Right renal pelvis (tissue), 4 donors: ENCODE data around the gene MFNG. TPM values are rescaled to one million over a fixed set of nuclear protein-coding genes. Genes with fewer than 3 reads are reported as not detected.

Experiments
- DNase-seq, 4 donors: peaks; one replicate each; pipeline ENCODE4 v3.0.0-alpha.2; 2013; ENCODE audit warnings: low read depth in 4 of 4, low spot score in 3 of 4, missing footprints in 1 of 4
- polyA plus RNA-seq, 4 donors: library from polyadenylated mRNA; unstranded; fragments of 120-200 nt; gene quantifications; one replicate each; pipeline ENCODE4 v1.2.1, GENCODE V29; 2013; ENCODE audit not compliant: insufficient read length in 4 of 4

The MFNG gene
- polyA plus RNA-seq, 4 donors, result 6.5 to 10.6 (median 10.1) TPM

- DNase-seq, result no peak
Observed at GRCh38 chr22:37514526-37515051, 28.4 kb upstream of the MFNG start.

GRCh38 chr22:37511395-37512104 is 25.4 kb upstream of the MFNG start:
- DNase-seq, result no peak

DNA sequence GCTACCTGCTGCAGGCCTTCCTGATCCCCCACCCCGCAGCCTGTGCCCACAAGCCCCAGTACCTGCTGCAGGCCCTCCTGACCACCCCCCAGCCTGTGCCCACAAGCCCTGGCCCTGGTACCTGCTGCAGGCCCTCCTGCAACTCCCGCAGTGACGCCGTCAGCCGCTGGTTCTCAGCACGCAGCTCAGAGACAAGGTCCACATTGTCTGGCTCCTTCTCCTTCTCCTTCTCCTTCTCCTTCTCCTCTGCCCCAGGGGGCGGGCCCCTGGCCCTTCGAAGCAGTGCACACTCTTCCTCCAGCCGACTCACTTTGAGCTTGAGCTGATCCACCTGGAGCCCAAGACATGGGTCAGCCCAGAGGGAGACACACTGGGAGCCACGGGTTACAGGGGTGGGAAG is 23.9 kb upstream of the MFNG start:
- no peak for DNase-seq

DNA sequence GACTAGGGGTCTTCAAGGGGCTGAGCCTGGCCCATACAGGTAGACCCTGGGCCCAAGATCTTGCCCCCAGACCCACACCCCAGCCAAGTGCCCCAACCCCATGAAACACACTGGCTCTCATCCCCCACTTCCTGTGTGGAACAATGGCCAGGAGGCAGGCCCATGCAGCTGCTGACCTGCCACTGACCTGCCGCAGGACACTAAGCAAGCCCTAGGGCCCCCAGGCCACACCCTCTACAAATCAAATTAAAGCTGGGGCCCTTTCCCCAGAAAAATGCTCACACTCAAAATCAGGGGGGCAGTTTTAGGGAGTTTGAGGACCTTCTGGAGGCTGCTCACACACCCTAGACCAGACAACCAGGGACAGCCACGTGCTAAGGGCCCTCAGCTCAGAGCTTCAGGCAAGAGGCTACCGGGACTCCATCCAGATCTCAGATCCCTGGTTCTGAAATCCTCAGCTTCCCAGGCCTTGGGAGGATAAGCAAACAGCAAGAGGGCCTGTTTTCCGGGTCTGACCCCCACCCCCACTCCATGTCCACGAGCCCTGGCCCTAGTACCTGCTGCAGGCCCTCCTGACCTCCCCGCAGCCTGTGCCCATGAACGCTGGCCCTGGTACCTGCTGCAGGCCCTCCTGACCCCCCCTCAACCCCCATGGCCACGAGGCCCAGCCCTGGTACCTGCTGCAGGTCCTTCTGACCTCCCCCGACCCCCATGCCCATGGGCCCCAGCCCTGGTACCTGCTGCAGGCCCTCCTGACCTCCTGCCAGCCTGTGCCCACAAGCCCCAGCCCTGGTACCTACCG is 23.1 kb upstream of the MFNG start:
- DNase-seq, result no peak

- DNase-seq, result no peak
Observed at GRCh38 chr22:37508431-37508992, 22.3 kb upstream of the MFNG start.

DNA sequence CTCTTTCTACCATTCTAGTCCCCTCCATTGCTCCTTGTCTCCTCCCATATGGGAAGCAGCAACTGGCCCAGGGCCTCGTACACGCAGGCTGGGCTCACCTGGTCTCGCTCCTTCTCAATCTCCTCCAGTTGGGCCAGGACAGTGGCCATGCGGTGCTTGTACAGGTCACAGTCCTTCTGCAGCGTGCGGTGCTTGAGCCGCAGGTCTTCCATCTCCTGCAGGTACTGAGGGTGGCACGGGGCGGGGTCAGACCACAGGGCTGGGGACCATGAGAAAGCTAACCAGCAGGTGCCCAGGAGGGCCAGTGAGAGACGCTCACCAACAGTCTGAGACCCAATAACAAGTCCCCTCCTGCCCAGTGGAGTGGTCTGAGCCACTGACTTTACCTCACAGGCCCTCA is 21.5 kb upstream of the MFNG start:
- DNase-seq, result no peak

- DNase-seq, result no peak
Observed at GRCh38 chr22:37505989-37506388, 19.8 kb upstream of the MFNG start.

DNA sequence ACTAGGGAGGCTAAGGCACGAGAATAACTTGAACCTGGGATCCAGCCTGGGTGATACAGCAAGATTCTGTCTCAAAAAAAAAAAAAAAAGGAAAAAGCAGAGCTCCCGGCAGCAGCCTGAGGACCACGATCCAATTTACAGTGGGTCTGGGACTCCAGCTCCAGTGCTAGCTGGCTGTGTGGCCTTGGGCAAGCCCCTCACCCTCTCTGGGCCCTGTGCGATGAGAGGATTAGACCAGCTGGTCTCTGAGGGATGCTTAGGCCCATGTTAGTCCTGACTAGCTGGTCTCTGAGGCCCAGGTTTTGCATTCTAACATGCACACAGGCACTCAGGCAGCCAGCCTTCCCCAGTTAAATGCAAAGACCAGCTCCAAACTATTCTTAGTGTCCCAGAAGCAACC is 19.4 kb upstream of the MFNG start:
- no peak for DNase-seq

DNA sequence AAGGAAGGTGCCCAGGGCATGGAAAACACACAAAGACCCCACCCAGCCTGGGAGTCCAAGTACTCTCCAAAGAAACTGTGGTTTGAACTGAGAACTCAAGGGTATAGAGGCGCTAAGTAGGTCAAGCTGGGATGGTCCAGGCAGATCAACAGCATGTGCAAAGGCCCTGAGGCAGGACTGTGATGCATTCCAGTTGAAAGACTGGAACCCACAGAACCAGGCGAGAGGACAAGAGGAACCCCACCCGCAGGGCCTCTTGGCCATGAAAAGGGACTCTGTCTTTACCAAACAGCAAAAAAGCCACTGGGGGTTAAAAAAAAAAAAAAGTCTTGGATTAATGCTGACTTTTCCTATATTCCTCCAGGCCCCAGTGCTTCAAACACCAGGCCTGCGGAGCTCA is 18.8 kb upstream of the MFNG start:
- DNase-seq, result no peak

- no peak for DNase-seq
Observed at GRCh38 chr22:37503850-37504249, 17.7 kb upstream of the MFNG start.

DNA sequence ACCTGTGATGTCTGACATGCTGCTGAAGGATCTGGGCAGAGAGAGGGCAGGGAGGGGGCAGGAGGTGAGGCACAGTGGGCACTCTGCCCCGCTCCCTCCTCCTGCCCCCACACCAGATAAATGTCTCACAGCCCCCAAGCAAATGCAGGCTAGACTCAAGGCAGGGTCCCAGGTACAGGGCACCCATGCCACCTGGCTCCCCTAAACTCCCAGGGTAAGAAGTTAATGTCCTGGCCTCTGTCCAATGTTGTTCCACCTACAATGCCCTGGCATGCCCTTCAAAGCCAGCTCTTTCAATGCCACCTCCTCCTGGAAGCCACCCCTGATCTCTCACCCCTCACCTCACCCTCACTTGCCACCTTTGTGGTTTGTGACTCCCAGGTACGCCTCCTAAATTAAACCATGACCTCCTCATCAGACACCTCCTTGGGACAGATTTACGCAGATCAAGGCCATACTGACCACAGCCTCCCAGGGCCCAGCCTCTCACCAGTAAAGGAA is 17.0 kb upstream of the MFNG start:
- DNase-seq, result no peak

DNA sequence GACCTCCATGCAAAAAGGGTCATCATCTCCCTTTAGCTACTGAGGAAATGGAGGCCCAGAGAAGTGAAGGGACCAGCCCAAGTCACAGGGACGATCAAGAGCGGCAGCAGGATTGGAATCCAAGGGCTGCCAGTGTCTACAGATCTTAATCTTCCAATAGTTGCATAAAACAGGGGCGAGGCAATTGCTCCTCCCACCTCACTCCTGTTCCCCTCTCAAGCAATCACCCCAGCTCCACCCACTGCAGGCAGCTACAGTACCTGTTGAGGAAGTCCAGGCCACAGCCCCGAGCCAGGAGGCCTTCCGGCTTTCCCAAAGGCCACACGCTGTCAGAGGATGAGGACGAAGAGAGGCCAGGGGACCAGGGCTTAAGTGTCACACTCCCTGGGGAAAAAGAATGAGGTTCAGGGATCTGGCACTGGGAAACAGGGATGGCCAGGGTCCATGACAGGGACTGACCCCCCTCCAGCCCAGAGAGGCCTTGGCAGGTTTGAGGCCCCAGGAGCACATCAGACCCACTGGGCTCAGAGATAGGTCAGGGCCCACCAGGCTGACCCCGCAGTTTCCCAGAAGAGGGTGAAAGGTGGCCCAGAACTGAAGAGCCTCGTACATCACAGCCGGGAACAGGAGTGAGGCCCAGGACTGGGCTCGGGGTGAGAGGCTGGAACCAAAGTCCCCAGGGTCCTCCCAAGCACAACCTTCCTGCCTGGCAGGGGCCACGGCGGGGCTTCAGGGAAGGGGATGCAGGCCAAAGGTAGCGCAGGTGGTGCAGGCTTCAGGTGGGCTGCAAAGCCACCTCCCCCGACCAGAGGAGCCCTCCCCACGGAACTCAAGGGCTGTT is 16.4 kb upstream of the MFNG start:
- DNase-seq, result no peak

DNA sequence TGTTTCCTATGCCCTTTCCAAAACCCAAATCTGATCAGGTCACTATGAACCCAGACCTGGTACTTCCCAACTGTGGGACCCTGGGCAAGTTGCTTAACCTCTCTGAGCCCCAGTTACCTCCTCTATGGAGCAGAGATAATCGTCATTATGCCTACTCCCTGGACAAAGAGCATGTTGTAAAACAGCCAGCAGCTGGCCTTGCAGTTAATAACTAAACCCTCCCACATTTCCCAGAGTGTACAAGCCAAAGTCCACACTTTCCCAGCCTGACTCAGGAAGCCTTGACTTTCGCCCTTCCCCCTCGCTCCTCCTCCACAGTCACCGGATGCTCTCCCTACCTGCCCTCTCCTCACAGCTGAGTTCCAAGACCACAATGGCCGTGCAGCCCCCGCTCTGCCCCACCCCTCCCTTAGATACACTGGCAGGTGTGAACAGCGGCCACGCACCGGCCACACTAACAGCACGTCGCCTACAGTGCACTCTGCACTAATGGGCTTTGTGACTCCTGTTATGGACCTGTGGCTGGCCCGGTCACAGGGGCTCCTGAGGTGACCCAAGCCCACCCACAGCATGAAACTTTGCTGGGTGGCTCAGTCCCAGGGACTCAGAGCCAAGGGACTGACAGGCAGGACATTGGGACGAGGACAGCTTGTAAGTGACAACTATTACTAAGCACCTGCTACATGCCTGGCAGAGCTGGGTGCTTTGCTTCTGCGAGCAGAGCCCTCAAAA is 15.6 kb upstream of the MFNG start:
- peak; percentile 76 to 95 (median 90) for DNase-seq

- no peak for DNase-seq
Observed at GRCh38 chr22:37500745-37501609, 14.8 kb upstream of the MFNG start.

DNA sequence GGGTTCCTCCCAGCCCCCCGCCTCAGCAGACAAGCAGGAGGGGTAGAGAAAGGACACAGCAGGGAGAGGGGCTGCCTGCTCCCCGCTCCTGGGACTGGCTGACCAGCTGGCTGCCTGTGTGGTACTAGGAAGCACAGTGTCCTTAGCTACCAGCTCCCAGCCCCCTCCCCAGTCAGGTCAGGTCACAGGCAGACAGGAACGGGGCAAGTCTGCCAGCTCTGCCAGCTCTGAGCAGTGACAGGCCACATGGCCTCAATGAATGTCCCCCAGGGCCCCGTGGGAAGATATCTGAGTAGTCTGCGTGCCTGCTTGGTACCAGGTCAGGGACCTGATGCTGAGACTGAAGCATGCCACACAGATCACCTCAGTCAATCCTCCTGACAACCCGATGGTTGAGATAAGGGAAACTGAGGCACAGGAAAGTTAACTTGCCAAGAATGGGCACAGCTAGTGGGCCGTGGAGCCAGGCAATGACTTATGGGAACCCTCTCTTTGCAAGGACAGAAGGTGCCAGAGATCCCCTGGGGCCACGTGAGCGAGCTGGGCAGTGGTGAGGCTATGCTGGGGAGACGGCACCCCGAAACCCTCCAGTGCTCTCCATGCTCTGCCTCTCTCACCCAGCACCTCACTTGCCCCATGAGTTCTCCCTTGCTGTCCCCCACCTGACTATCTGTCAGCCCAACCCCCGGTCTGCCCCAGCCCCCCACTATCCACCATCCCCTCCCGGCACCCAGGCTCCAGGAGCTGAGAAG is 13.8 kb upstream of the MFNG start:
- DNase-seq, result no peak

- no peak for DNase-seq
Observed at GRCh38 chr22:37499027-37499707, 13.0 kb upstream of the MFNG start.

GRCh38 chr22:37498289-37498909 is 12.2 kb upstream of the MFNG start:
- DNase-seq, result no peak
